ENCODE data around the gene OR2T27. TPM values are rescaled to one million over a fixed set of nuclear protein-coding genes. Genes with fewer than 3 reads are reported as not detected.
"Not testable (repeated sequence)": the region's sequence is repeated elsewhere in the genome, so short reads cannot be mapped to it uniquely, and the experiment has no call there.

The OR2T27 gene
- total RNA-seq, 1 donor from 2014 or later: not detected

DNA sequence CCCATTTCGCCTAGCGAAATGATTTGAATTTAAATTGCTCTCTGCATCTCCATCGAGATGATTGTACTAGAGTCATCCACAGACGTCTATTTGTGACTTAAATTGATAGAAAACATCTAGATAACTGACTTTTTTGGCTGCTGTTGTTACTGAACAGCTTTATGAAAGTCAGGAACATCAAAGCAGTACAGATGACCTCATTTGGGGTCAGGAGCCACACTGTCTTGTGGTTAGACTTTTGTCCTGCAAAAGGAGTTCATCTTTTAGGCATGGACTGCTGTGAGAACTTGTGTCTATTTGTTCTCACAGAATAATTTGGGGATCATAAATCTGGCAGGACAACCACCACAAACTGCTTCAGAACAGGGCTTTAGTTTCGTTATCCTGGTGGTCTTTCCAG, 15.7 kb downstream of the OR2T27 start:
- H3K27me3 ChIP-seq; H3K4me1 ChIP-seq; H3K4me3 ChIP-seq; H3K9me3 ChIP-seq; H3K27ac ChIP-seq; DNase-seq (ENCODE audit: low spot score in 2 of 2); intact Hi-C loops (cut with DNase I); H3K36me3 ChIP-seq: not testable (repeated sequence)

DNA sequence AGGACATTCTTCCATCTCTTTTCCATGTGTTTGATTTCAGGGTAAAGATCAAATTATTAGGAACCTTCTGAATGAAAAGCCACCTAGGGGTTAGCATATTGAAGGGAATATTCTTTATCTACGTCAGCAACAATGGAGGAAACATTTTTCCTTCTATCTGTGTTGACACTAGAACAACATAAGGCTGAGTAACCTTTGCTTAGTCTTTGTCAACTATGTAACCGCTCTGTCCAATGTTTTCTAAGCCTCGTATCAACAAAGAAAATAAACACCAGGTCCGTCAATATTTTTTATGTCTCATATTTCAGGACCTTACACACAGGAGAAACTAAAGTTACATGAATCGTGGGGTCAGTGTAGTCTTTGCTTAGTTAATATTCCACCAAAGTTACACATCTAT, 18.7 kb downstream of the OR2T27 start:
- H3K4me3 ChIP-seq; DNase-seq (ENCODE audit: low spot score in 2 of 2); H3K27ac ChIP-seq; H3K9me3 ChIP-seq; H3K4me1 ChIP-seq; H3K36me3 ChIP-seq; intact Hi-C loops (cut with DNase I); H3K27me3 ChIP-seq: not testable (repeated sequence)

DNA sequence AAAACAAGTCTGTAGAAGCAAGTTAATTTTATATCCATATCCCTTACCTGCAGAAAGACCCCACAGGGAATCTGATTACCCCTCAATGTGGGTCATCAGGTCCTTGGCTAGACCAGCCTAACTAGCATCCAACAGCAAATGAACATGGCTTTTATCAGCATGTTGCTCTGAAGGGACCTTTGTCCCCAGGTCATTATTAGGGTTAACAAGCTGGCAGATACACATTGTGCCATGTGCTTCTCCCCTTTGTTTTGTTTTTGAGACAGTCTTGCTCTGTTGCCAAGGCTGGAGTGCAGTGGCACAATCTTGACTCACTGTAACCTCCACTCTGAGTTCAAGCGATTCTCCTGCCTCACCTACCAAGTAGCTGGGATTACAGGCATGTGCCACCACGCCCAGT, 20.3 kb downstream of the OR2T27 start, which contains the start of gene OR2T11:
Gene OR2T11, minus strand, starts transcription at position 101 of the 400 bp plus-strand sequence. CDS start 7,963 bp downstream, outside the sequence.
- intact Hi-C loops (cut with DNase I); H3K4me3 ChIP-seq; H3K4me1 ChIP-seq; DNase-seq (ENCODE audit: low spot score in 2 of 2); H3K36me3 ChIP-seq; H3K27ac ChIP-seq; H3K27me3 ChIP-seq; H3K9me3 ChIP-seq: not testable (repeated sequence)

DNA sequence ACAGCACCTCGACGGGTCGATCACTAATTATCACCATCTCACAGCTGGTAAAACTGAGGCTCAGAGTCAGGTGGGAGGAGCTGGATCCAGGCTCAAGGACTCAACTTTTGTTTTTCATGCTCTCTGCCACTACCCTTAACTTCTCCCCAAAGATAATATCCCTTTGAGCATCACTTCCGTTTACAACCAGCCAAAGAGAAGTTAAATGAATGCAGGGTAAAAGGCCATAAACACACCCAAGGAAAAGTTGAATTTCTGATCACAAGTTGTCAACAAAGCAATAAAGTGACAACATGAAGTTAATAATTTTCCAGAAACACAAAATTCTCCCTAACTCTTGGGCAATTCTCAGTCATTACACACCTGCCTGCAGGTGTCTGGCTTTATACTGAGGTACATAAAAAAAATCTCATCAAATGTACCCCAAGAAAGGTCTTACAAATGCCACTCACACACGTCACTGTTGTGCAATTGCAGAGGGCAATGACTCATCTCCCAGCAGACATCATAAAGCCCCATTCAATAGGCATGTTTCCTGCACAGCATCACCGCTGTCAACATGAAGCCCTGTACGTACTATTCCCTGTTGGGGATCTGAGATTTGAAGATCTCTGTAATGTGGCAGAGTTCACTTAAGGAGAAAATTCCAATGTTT, 23.8 kb downstream of the OR2T27 start:
- Histone ChIP-seq H3K36me3 (no peaks in the 10 kb centered on the region), H3K4me3 (no peak overlapping the region), H3K27ac (no peak overlapping the region), H3K4me1 (no peaks in the 10 kb centered on the region), H3K9me3 (no peaks in the 10 kb centered on the region), H3K27me3 (no peaks in the 10 kb centered on the region)
- TF ChIP-seq, protein P1, sequence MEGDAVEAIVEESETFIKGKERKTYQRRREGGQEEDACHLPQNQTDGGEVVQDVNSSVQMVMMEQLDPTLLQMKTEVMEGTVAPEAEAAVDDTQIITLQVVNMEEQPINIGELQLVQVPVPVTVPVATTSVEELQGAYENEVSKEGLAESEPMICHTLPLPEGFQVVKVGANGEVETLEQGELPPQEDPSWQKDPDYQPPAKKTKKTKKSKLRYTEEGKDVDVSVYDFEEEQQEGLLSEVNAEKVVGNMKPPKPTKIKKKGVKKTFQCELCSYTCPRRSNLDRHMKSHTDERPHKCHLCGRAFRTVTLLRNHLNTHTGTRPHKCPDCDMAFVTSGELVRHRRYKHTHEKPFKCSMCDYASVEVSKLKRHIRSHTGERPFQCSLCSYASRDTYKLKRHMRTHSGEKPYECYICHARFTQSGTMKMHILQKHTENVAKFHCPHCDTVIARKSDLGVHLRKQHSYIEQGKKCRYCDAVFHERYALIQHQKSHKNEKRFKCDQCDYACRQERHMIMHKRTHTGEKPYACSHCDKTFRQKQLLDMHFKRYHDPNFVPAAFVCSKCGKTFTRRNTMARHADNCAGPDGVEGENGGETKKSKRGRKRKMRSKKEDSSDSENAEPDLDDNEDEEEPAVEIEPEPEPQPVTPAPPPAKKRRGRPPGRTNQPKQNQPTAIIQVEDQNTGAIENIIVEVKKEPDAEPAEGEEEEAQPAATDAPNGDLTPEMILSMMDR (IDR thresholded peaks at IDR 0.05): no peak
- no peak for DNase-seq (ENCODE audit: low spot score in 2 of 2)
- intact Hi-C loops (cut with DNase I): no loop called here

DNA sequence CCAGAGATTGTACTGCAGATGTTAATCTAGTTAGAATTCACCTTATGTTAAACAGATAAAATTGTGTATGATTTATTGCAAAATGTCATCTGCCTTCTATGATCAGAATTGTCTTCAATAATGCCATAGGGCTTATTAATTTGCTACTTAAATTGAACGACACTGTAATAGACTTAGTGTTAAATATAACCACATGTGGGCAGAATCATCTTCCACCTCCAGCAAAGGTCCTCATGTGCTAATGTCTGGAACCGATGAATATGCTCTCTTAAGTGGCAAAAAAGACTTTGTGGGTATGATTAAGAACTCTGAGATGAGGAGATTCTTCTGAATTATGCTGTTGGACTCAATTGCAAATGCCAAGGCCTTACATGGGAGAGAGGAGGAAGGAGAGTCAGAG, 24.8 kb downstream of the OR2T27 start:
- TF ChIP-seq, protein P1 (IDR thresholded peaks at IDR 0.05): no peak
- DNase-seq (ENCODE audit: low spot score in 2 of 2): no peak
- no peak overlapping the region for H3K4me3 ChIP-seq
- intact Hi-C loops (cut with DNase I): no loop called here
- no peaks in the 10 kb centered on the region for H3K27me3 ChIP-seq
- no peak overlapping the region for H3K27ac ChIP-seq
- no peaks in the 10 kb centered on the region for H3K36me3 ChIP-seq
- H3K9me3 ChIP-seq: no peaks in the 10 kb centered on the region
- no peaks in the 10 kb centered on the region for H3K4me1 ChIP-seq

DNA sequence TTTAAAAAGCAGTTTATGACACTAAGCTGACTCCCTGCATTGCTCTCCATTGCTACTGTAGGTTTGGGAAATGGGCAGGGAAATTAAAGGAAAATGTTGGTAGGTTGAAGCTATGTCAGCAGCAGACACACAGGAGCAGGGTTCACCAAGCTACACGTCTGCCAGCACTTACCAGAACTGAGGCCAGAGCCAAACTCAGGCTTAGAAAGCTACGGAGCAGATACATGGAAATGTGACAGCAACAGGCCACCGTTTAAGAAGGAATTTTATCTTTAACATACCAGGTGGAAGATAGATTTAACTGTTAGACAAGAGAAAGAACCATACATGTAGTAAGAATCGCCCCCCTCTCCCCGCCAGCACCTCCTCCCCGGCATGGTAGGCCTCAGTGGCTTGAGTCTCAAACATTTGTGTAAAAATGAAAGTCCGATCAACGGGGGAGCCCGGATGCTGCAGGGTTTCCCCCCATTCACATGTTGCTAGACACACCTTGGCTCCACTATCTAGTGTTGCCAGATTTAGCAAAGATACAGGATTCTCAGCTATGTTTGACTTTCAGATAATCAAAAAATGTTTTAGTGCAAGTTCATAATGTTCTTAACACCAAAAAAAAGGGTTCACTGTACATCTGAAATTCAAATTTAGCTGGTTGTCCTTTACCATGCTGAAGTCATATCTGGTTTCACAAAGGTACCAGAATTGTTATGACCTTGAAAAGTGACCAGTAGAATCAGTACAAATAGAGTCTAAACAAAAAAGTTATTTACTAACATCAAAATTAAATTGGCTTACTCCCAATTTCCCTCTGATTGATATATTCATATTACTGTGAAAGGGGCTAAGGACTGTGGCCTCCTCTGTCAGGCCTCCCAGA, 27.1 kb downstream of the OR2T27 start:
- TF ChIP-seq, protein P1 (IDR thresholded peaks at IDR 0.05): no peak
- no peaks in the 10 kb centered on the region for H3K4me1 ChIP-seq
- no peak overlapping the region for H3K4me3 ChIP-seq
- H3K36me3 ChIP-seq: no peaks in the 10 kb centered on the region
- H3K9me3 ChIP-seq: no peaks in the 10 kb centered on the region
- H3K27me3 ChIP-seq: no peaks in the 10 kb centered on the region
- no peak overlapping the region for H3K27ac ChIP-seq
- intact Hi-C loops (cut with DNase I): no loop called here
- no peak for DNase-seq (ENCODE audit: low spot score in 2 of 2)

DNA sequence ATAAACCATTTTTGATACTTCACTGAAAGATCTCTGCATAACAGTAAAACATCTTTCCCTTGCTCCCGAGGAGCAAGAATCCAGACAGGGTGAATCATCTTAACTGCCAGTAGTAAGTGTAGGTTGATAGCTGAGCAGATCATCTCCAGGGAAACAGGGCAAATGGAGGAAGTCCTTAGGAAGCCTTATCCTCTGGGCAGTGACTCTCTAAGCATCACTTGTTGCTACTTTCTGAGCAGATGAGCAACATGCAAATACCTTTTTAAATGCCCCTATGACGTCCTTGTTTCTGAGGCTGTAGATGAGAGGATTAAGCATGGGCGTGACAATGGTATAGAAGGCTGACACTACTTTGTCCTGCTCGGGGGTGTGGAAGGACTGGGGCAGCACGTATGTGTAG, 29.4 kb downstream of the OR2T27 start:
- Histone ChIP-seq H3K4me1 (no peaks in the 10 kb centered on the region), H3K4me3 (no peak overlapping the region), H3K27ac (no peak overlapping the region), H3K9me3 (no peaks in the 10 kb centered on the region), H3K27me3 (no peaks in the 10 kb centered on the region), H3K36me3 (no peaks in the 10 kb centered on the region)
- DNase-seq (ENCODE audit: low spot score in 2 of 2): no peak
- TF ChIP-seq, protein P1 (IDR thresholded peaks at IDR 0.05): no peak
- intact Hi-C loops (cut with DNase I): no loop called here
